Trophoblast cell (in vitro differentiated cells and primary cell): ENCODE results near the gene ZNF839.

Experiments used
- DNase-seq, 2 donors: peaks; one replicate each; pipeline ENCODE4 v3.0.0-alpha.2; 2016
- H2AFZ ChIP-seq: 2 replicates; pipeline ENCODE4 v1.6.1; 2013; ENCODE audit warnings: low read length, moderate library complexity, mild to moderate bottlenecking; ENCODE audit not compliant: insufficient read depth, poor library complexity
- H2AK5ac ChIP-seq: 2 replicates; pipeline ENCODE4 v1.6.1; 2013; ENCODE audit warnings: mild to moderate bottlenecking, low read length
- H2BK120ac ChIP-seq: 2 replicates; pipeline ENCODE4 v1.6.1; 2013; ENCODE audit warnings: low read length, mild to moderate bottlenecking, moderate library complexity; ENCODE audit not compliant: insufficient read depth, poor library complexity
- H2BK12ac ChIP-seq: 2 replicates; pipeline ENCODE4 v1.6.1; 2013; ENCODE audit warnings: mild to moderate bottlenecking, low read length, moderate library complexity
- H2BK5ac ChIP-seq: 2 replicates; pipeline ENCODE4 v1.6.1; 2013; ENCODE audit warnings: low read length, low read depth, moderate library complexity, mild to moderate bottlenecking; ENCODE audit not compliant: poor library complexity
- H3K14ac ChIP-seq: 2 replicates; pipeline ENCODE4 v1.6.1; 2013; ENCODE audit warnings: mild to moderate bottlenecking, low read length
- H3K18ac ChIP-seq: 2 replicates; pipeline ENCODE4 v1.6.1; 2013; ENCODE audit warnings: mild to moderate bottlenecking, low read length
- H3K23ac ChIP-seq: 2 replicates; pipeline ENCODE4 v1.6.1; 2013; ENCODE audit warnings: low read length
- H3K27ac ChIP-seq: 2 replicates; pipeline ENCODE4 v1.5.1; 2013; ENCODE audit warnings: low read depth, mild to moderate bottlenecking, inconsistent platforms, low read length, moderate library complexity
- H3K27me3 ChIP-seq: 2 replicates; pipeline ENCODE4 v1.6.1; 2013; ENCODE audit warnings: inconsistent platforms, mild to moderate bottlenecking, low read length, moderate library complexity; ENCODE audit not compliant: insufficient read depth
- H3K36me3 ChIP-seq, 2 experiments: 1 replicate in 1 of 2; 2 replicates in 1 of 2; pipeline ENCODE4 v1.6.1; 2013; ENCODE audit warnings: low read length in 2 of 2, mild to moderate bottlenecking in 2 of 2, moderate library complexity in 1 of 2; ENCODE audit not compliant: insufficient read depth in 2 of 2, control insufficient read depth in 1 of 2
- H3K4ac ChIP-seq: 2 replicates; pipeline ENCODE4 v1.6.1; 2013; ENCODE audit warnings: low read depth, mild to moderate bottlenecking, low read length, moderate library complexity
- H3K4me1 ChIP-seq, 2 experiments: 1 replicate in 1 of 2; 2 replicates in 1 of 2; pipeline ENCODE4 v1.6.1; 2013; ENCODE audit warnings: low read length in 2 of 2, mild to moderate bottlenecking in 2 of 2, moderate library complexity in 1 of 2; ENCODE audit not compliant: insufficient read depth in 2 of 2, control insufficient read depth in 1 of 2
- H3K4me2 ChIP-seq: 2 replicates; pipeline ENCODE4 v1.6.1; 2013; ENCODE audit warnings: inconsistent platforms, mild to moderate bottlenecking, low read length, moderate library complexity
- H3K4me3 ChIP-seq: 2 replicates; pipeline ENCODE4 v1.5.1; 2013; ENCODE audit warnings: mild to moderate bottlenecking, low read depth, low read length, inconsistent platforms
- H3K79me1 ChIP-seq: one replicate; pipeline ENCODE4 v1.6.1; 2013; ENCODE audit warnings: low read length
- H3K79me2 ChIP-seq: 2 replicates; pipeline ENCODE4 v1.6.1; 2013; ENCODE audit warnings: low read length, mild to moderate bottlenecking; ENCODE audit not compliant: control insufficient read depth, insufficient read depth, poor library complexity
- H3K9ac ChIP-seq: 2 replicates; pipeline ENCODE4 v1.6.1; 2013; ENCODE audit warnings: mild to moderate bottlenecking, low read length
- H3K9me3 ChIP-seq: 2 replicates; pipeline ENCODE4 v1.6.1; 2013; ENCODE audit warnings: low read depth, mild to moderate bottlenecking, control low read depth, inconsistent platforms, low read length; ENCODE audit not compliant: insufficient read depth
- H4K12ac ChIP-seq: 2 replicates; pipeline ENCODE4 v1.6.1; 2013; ENCODE audit warnings: low read depth, mild to moderate bottlenecking, low read length, moderate library complexity
- H4K8ac ChIP-seq: 2 replicates; pipeline ENCODE4 v1.6.1; 2013; ENCODE audit warnings: low read depth, mild to moderate bottlenecking, low read length, moderate library complexity
- H4K91ac ChIP-seq: one replicate; pipeline ENCODE4 v1.6.1; 2013; ENCODE audit warnings: low read depth, mild to moderate bottlenecking, low read length, moderate library complexity
- WGBS: extraction: QIAGEN DNeasy Blood & Tissue Kit; methylation state at CpG from one replicate; pipeline ENCODE4 v1.1.7; 2013; ENCODE audit warnings: missing lambda C conversion rate; ENCODE audit not compliant: insufficient read length, insufficient coverage; ENCODE audit errors: extremely low coverage; 5-methylcytosine and 5-hydroxymethylcytosine counted together

ZNF839 gene

GRCh38 chr14:102292441-102292840 lies 27.1 kb upstream of the ZNF839 start:
- no peak overlapping the region for H3K27ac ChIP-seq
- no peaks in the 10 kb centered on the region for H3K36me3 ChIP-seq
- no peak overlapping the region for H2AK5ac ChIP-seq
- H3K79me2 ChIP-seq, result no peaks in the 10 kb centered on the region
- no CpG with 5 or more reads among the region's 1 CpG for WGBS
- H3K9ac ChIP-seq, result no peak overlapping the region
- no peak overlapping the region for H3K4me3 ChIP-seq
- no peak overlapping the region for H4K12ac ChIP-seq
- H3K18ac ChIP-seq, result no peak overlapping the region
- H3K27me3 ChIP-seq, result no peaks in the 10 kb centered on the region
- H3K9me3 ChIP-seq, result peaks cover 1% of the 10 kb centered on the region
- DNase-seq, result no peak
- H2BK12ac ChIP-seq, result no peak overlapping the region
- H3K4ac ChIP-seq, result no peak overlapping the region
- H3K4me2 ChIP-seq, result no peak overlapping the region
- H3K14ac ChIP-seq, result no peak overlapping the region
- H3K23ac ChIP-seq, result no peak overlapping the region
- H3K4me1 ChIP-seq, result no peaks in the 10 kb centered on the region
- H4K91ac ChIP-seq, result no peak overlapping the region
- no peak overlapping the region for H4K8ac ChIP-seq
- no peak overlapping the region for H2BK120ac ChIP-seq
- H3K79me1 ChIP-seq, result no peaks in the 10 kb centered on the region
- H2BK5ac ChIP-seq, result no peak overlapping the region
- no peak overlapping the region for H2AFZ ChIP-seq

GRCh38 chr14:102293781-102294180 lies 25.8 kb upstream of the ZNF839 start:
- H2BK12ac ChIP-seq, result no peak overlapping the region
- no peaks in the 10 kb centered on the region for H3K27me3 ChIP-seq

GRCh38 chr14:102295270-102295669 lies 24.3 kb upstream of the ZNF839 start:
- no peak overlapping the region for H2BK5ac ChIP-seq
- H4K8ac ChIP-seq, result no peak overlapping the region
- no peaks in the 10 kb centered on the region for H3K79me2 ChIP-seq
- H3K27ac ChIP-seq, result no peak overlapping the region
- no peak for DNase-seq
- H3K18ac ChIP-seq, result no peak overlapping the region
- no peak overlapping the region for H3K9ac ChIP-seq
- no peak overlapping the region for H2AFZ ChIP-seq
- H3K9me3 ChIP-seq, result peaks cover 6% of the 10 kb centered on the region
- no peaks in the 10 kb centered on the region for H3K4me1 ChIP-seq
- H2BK120ac ChIP-seq, result no peak overlapping the region
- no peak overlapping the region for H3K4me2 ChIP-seq
- H2BK12ac ChIP-seq, result no peak overlapping the region
- no peak overlapping the region for H3K14ac ChIP-seq
- no peak overlapping the region for H4K91ac ChIP-seq
- no peak overlapping the region for H4K12ac ChIP-seq
- H3K27me3 ChIP-seq, result no peaks in the 10 kb centered on the region
- H3K4me3 ChIP-seq, result no peak overlapping the region
- no peak overlapping the region for H3K23ac ChIP-seq
- no peaks in the 10 kb centered on the region for H3K79me1 ChIP-seq
- H2AK5ac ChIP-seq, result no peak overlapping the region
- no CpG with 5 or more reads among the region's 3 CpGs for WGBS
- no peaks in the 10 kb centered on the region for H3K36me3 ChIP-seq
- H3K4ac ChIP-seq, result no peak overlapping the region

More at GRCh38 chr14:102293781-102294180, 25.8 kb upstream of the ZNF839 start:
- Histone ChIP-seq H3K79me2 (no peaks in the 10 kb centered on the region), H4K12ac (no peak overlapping the region), H3K23ac (no peak overlapping the region), H3K27ac (no peak overlapping the region), H3K4me3 (no peak overlapping the region), H4K8ac (no peak overlapping the region), H2BK5ac (no peak overlapping the region), H3K4me1 (no peaks in the 10 kb centered on the region), H2BK120ac (no peak overlapping the region), H3K18ac (no peak overlapping the region), H4K91ac (no peak overlapping the region), H2AFZ (no peak overlapping the region), H3K14ac (no peak overlapping the region), H3K4ac (no peak overlapping the region), H3K9me3 (peaks cover 6% of the 10 kb centered on the region), H2AK5ac (no peak overlapping the region), H3K9ac (no peak overlapping the region), H3K36me3 (no peaks in the 10 kb centered on the region), H3K4me2 (no peak overlapping the region), H3K79me1 (no peaks in the 10 kb centered on the region)
- DNase-seq, result no peak
- no CpG with 5 or more reads among the region's 6 CpGs for WGBS

GRCh38 chr14:102297436-102298170 lies 21.9 kb upstream of the ZNF839 start:
- no peak for DNase-seq
- Histone ChIP-seq H3K27ac (no peak overlapping the region), H3K14ac (no peak overlapping the region), H2BK120ac (no peak overlapping the region), H3K4me3 (no peak overlapping the region), H3K79me2 (no peaks in the 10 kb centered on the region), H2BK12ac (no peak overlapping the region), H3K9me3 (peaks cover 6% of the 10 kb centered on the region), H2AFZ (no peak overlapping the region), H3K79me1 (no peaks in the 10 kb centered on the region), H2BK5ac (no peak overlapping the region), H3K27me3 (no peaks in the 10 kb centered on the region), H4K91ac (no peak overlapping the region), H3K18ac (no peak overlapping the region), H3K4me2 (no peak overlapping the region), H3K9ac (no peak overlapping the region), H3K4me1 (no peaks in the 10 kb centered on the region), H3K23ac (no peak overlapping the region), H3K36me3 (no peaks in the 10 kb centered on the region), H3K4ac (no peak overlapping the region), H4K8ac (no peak overlapping the region), H2AK5ac (no peak overlapping the region), H4K12ac (no peak overlapping the region)
- no CpG with 5 or more reads among the region's 33 CpGs for WGBS
